ENCODE data around the gene CXADR. TPM values are rescaled to one million over a fixed set of nuclear protein-coding genes. Genes with fewer than 3 reads are reported as not detected.

CXADR gene
- total RNA-seq, 4 donors from 2014 or later: 5.0 to 198 (median 106) TPM

GRCh38 chr21:17542371-17543011, 29.6 kb downstream of the CXADR start:
- no peak for DNase-seq
- Histone ChIP-seq H3K4me1 (peaks cover 0 to 16% (median 0%) of the 10 kb centered on the region in 4 donors), H3K27me3 (no peaks in the 10 kb centered on the region), H3K27ac (no peak overlapping the region), H3K9me3 (no peaks in the 10 kb centered on the region), H3K36me3 (no peaks in the 10 kb centered on the region), H3K4me3 (no peak overlapping the region)
- TF ChIP-seq POLR2A (IDR thresholded peaks at IDR 0.05) (no peak), CTCF (IDR thresholded peaks at IDR 0.05) (no peak)

DNA sequence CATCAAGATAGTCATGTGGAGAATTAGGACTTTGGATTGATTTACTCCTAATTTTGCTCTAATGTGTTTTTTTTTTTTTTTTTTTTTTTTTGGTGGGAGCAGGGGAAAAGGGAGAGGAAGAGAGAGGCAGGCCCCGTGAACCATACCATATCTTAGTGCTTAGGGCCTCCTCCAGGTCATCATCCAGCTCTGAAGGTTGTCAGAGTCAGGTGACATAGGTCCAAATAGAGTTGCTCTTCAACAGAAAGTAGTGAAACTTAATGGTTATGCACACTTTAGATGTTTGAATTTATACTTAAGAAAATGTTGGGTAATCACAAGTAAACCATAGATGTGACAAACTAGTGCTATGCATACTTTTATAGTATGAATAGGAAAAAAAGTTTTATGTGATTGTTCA, 32.2 kb downstream of the CXADR start:
- DNase-seq: no peak
- no peak for TF ChIP-seq CTCF (IDR thresholded peaks at IDR 0.05)
- TF ChIP-seq POLR2A (IDR thresholded peaks at IDR 0.05): no peak
- Histone ChIP-seq H3K4me1 (peaks cover 0 to 10% (median 0%) of the 10 kb centered on the region in 4 donors), H3K36me3 (peaks cover 0 to 7% (median 0%) of the 10 kb centered on the region in 3 donors), H3K4me3 (no peak overlapping the region), H3K27ac (no peak overlapping the region), H3K27me3 (no peaks in the 10 kb centered on the region), H3K9me3 (no peaks in the 10 kb centered on the region)

- no peaks in the 10 kb centered on the region for H3K9me3 ChIP-seq
- TF ChIP-seq POLR2A (IDR thresholded peaks at IDR 0.05): no peak
- TF ChIP-seq CTCF (IDR thresholded peaks at IDR 0.05): no peak
- no peak for DNase-seq
- peaks cover 0 to 7% (median 0%) of the 10 kb centered on the region in 3 donors for H3K36me3 ChIP-seq
- H3K4me3 ChIP-seq: no peak overlapping the region
- no peak overlapping the region for H3K27ac ChIP-seq
- H3K4me1 ChIP-seq: no peaks in the 10 kb centered on the region
- H3K27me3 ChIP-seq: no peaks in the 10 kb centered on the region
Observed at GRCh38 chr21:17548262-17548661, 35.4 kb downstream of the CXADR start.

DNA sequence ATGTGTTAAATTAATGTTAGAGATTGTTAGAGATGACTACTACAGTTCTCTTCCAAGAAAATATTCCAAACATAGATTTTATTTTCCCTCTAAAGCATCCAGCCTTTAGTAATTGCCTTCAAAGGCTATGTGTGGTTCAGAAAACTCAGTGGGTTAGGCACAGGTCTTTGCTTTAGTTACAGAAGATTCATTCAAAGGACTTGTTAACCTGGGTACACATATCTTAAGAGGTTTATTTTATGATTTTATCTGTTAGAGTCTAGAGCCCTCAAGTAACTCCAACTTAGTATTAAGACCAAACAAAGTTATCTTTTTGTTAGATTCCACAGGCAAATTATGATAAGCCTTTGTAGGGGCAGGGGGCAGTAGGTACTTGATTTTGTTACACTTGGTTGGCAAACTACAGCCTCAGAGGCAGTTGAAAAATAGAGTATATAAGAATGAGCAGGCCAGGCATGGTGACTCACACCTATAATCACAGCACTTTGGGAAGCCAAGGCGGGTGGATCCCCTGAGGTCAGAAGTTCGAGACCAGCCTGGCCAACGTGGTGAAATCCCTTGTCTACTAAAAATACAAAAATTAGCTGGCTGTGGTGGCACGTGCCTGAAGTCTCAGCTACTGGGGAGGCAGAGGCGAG, 37.9 kb downstream of the CXADR start:
- Histone ChIP-seq H3K27me3 (no peaks in the 10 kb centered on the region), H3K9me3 (no peaks in the 10 kb centered on the region), H3K36me3 (peaks cover 0 to 7% (median 0%) of the 10 kb centered on the region in 3 donors), H3K27ac (no peak overlapping the region), H3K4me3 (no peak overlapping the region), H3K4me1 (no peaks in the 10 kb centered on the region)
- TF ChIP-seq CTCF (IDR thresholded peaks at IDR 0.05) (no peak), POLR2A (IDR thresholded peaks at IDR 0.05) (no peak)
- no peak for DNase-seq

DNA sequence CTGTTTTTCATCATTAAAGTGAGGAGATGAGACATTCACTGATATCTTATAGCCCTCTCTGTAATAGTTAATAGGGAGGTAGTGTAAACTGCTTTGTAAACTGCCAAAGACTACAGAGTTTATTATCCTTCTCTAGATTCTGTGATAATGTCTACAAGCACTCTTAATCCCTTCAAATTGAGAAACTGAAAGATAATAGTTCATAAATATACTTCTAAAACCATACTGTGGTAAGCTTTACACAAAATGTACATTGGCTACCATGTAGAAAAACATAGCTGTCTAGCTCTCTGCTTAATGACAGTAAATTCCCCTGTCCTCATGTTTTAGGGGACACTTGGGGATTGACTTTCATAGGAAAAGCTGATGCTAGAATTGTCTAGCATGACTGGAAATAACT, 39.6 kb downstream of the CXADR start:
- no peaks in the 10 kb centered on the region for H3K4me1 ChIP-seq
- no peak overlapping the region for H3K27ac ChIP-seq
- TF ChIP-seq POLR2A (IDR thresholded peaks at IDR 0.05): no peak
- TF ChIP-seq CTCF (IDR thresholded peaks at IDR 0.05): no peak
- no peaks in the 10 kb centered on the region for H3K9me3 ChIP-seq
- H3K36me3 ChIP-seq: peaks cover 0 to 7% (median 0%) of the 10 kb centered on the region in 3 donors
- no peak overlapping the region for H3K4me3 ChIP-seq
- H3K27me3 ChIP-seq: no peaks in the 10 kb centered on the region
- DNase-seq: no peak
